AG04449 (cell line): ENCODE measurements around the gene MYBL2.

Experiments used
- CTCF ChIA-PET: fragments of 350-600 bp; formaldehyde crosslinking; extraction: SDS; loops from one replicate; lab custom pipeline; 2021; ENCODE audit warnings: antibody characterized with exemption; lab: Yijun Ruan, JAX
- POLR2A ChIA-PET: fragments of 400-600, 350-600 bp; formaldehyde crosslinking; extraction: SDS; loops from one replicate; lab custom pipeline; 2020; ENCODE audit warnings: antibody characterized with exemption, inconsistent platforms; lab: Yijun Ruan, JAX
- DNase-seq: peaks from one replicate; pipeline ENCODE4 v3.0.0-alpha.2; 2010; ENCODE audit warnings: low read depth, low spot score
- H3K4me3 ChIP-seq: 2 replicates; pipeline ENCODE4 v1.5.1; 2011; ENCODE audit warnings: low read depth, mild to moderate bottlenecking, control low read depth, low read length
- CTCF ChIP-seq: IDR thresholded peaks from one replicate; pipeline ENCODE4 v1.5.1; 2011; ENCODE audit warnings: mild to moderate bottlenecking, moderate library complexity, low read length, control low read depth, inconsistent platforms; ENCODE audit not compliant: insufficient read depth; ENCODE audit errors: missing control alignments

MYBL2 gene

GRCh38 chr20:43710370-43711044 is 43.6 kb downstream of the MYBL2 start:
- ChIA-PET POLR2A (no interaction called here), CTCF (interaction anchor here (1.2 kb wide), 1 partner anchor 19 kb away, joined by 3 read pairs; no protein-coding TSS in a partner anchor)
- DNase-seq: no peak
- H3K4me3 ChIP-seq: no peak overlapping the region
- no peak for TF ChIP-seq CTCF

GRCh38 chr20:43711098-43711654 is 44.3 kb downstream of the MYBL2 start:
- H3K4me3 ChIP-seq: no peak overlapping the region
- POLR2A ChIA-PET: no interaction called here
- CTCF ChIA-PET: interaction anchor here (1.2 kb wide), 1 partner anchor 19 kb away, joined by 3 read pairs; no protein-coding TSS in a partner anchor

GRCh38 chr20:43715044-43715443 is 48.1 kb downstream of the MYBL2 start:
- ChIA-PET CTCF (interaction anchor here (1.4 kb wide), 1 partner anchor 22 kb away, joined by 4 read pairs; no protein-coding TSS in a partner anchor), POLR2A (no interaction called here)
- TF ChIP-seq CTCF: no peak
- no peak overlapping the region for H3K4me3 ChIP-seq
- no peak for DNase-seq

More at GRCh38 chr20:43711098-43711654, 44.3 kb downstream of the MYBL2 start:
- DNase-seq: no peak
- TF ChIP-seq CTCF: no peak

- DNase-seq: no peak
- CTCF ChIA-PET: interaction anchor here (1.4 kb wide), 1 partner anchor 22 kb away, joined by 4 read pairs; no protein-coding TSS in a partner anchor
- H3K4me3 ChIP-seq: no peak overlapping the region
- TF ChIP-seq CTCF: no peak
- POLR2A ChIA-PET: no interaction called here
These were observed 48.6 kb downstream of the MYBL2 start for GRCh38 chr20:43715511-43715910.

GRCh38 chr20:43716123-43716522 is 49.2 kb downstream of the MYBL2 start:
- H3K4me3 ChIP-seq: no peak overlapping the region
- ChIA-PET CTCF (no interaction called here), POLR2A (no interaction called here)
- no peak for TF ChIP-seq CTCF
- no peak for DNase-seq

GRCh38 chr20:43716757-43717615 is 50.1 kb downstream of the MYBL2 start:
- ChIA-PET CTCF (interaction anchor here (1.5 kb wide), 1 partner anchor 363 kb away, joined by 4 read pairs; no protein-coding TSS in a partner anchor), POLR2A (no interaction called here)
- DNase-seq: no peak
- no peak for TF ChIP-seq CTCF
- no peak overlapping the region for H3K4me3 ChIP-seq
